ENCODE measurements around the gene MKKS. TPM values are rescaled to one million over a fixed set of nuclear protein-coding genes. Genes with fewer than 3 reads are reported as not detected.
"Not testable (repeated sequence)": the region's sequence is repeated elsewhere in the genome, so short reads cannot be mapped to it uniquely, and the experiment has no call there.

The MKKS gene
- total RNA-seq, 2 experiments from 2014 or later: 7.4 to 7.8 TPM

GRCh38 chr20:10408108-10408813, 25.8 kb downstream of the MKKS start:
- H3K36me3 Mint-ChIP-seq (ENCODE audit: low read depth): no peaks in the 10 kb centered on the region
- no peak overlapping the region for H3K4me3 Mint-ChIP-seq
- H3K27me3 Mint-ChIP-seq (ENCODE audit: low read depth): no peaks in the 10 kb centered on the region
- H3K9me3 Mint-ChIP-seq (ENCODE audit: insufficient read depth): no peaks in the 10 kb centered on the region
- H3K4me1 Mint-ChIP-seq (ENCODE audit: low read depth): peaks cover 3% of the 10 kb centered on the region
- ChIA-PET POLR2A (no interaction called here), CTCF (no interaction called here)
- no peak for ATAC-seq
- no peak for DNase-seq
- no peak overlapping the region for H3K27ac Mint-ChIP-seq

GRCh38 chr20:10404959-10405530, 29.0 kb downstream of the MKKS start:
- Mint-ChIP-seq H3K36me3 (ENCODE audit: low read depth) (no peaks in the 10 kb centered on the region), H3K9me3 (ENCODE audit: insufficient read depth) (no peaks in the 10 kb centered on the region), H3K27ac (no peak overlapping the region), H3K4me3 (no peak overlapping the region), H3K4me1 (ENCODE audit: low read depth) (peaks cover 5% of the 10 kb centered on the region), H3K27me3 (ENCODE audit: low read depth) (no peaks in the 10 kb centered on the region)
- no peak for ATAC-seq
- CTCF ChIA-PET: interaction anchor here (2.5 kb wide), 1 partner anchor 21 kb away, joined by 9 read pairs; no protein-coding TSS in a partner anchor
- no peak for DNase-seq
- POLR2A ChIA-PET: no interaction called here

- H3K4me1 Mint-ChIP-seq (ENCODE audit: low read depth): peaks cover 5% of the 10 kb centered on the region
- no peaks in the 10 kb centered on the region for H3K36me3 Mint-ChIP-seq (ENCODE audit: low read depth)
- POLR2A ChIA-PET: no interaction called here
- H3K27ac Mint-ChIP-seq: no peak overlapping the region
- H3K27me3 Mint-ChIP-seq (ENCODE audit: low read depth): no peaks in the 10 kb centered on the region
- no peak for DNase-seq
- H3K4me3 Mint-ChIP-seq: no peak overlapping the region
- ATAC-seq: no peak
- H3K9me3 Mint-ChIP-seq (ENCODE audit: insufficient read depth): no peaks in the 10 kb centered on the region
- CTCF ChIA-PET: interaction anchor here (1.6 to 2.5 kb wide), 2 partner anchors 9 to 22 kb away, joined by 4 to 9 read pairs; no protein-coding TSS in a partner anchor
These were observed 29.9 kb downstream of the MKKS start for GRCh38 chr20:10404023-10404628.

- POLR2A ChIA-PET: no interaction called here
- peaks cover 5% of the 10 kb centered on the region for H3K4me1 Mint-ChIP-seq (ENCODE audit: low read depth)
- no peaks in the 10 kb centered on the region for H3K27me3 Mint-ChIP-seq (ENCODE audit: low read depth)
- CTCF ChIA-PET: interaction anchor here (1.6 to 2.5 kb wide), 2 partner anchors 10 to 23 kb away, joined by 4 to 9 read pairs; no protein-coding TSS in a partner anchor
- no peak for DNase-seq
- H3K27ac Mint-ChIP-seq: no peak overlapping the region
- ATAC-seq: no peak
- H3K9me3 Mint-ChIP-seq (ENCODE audit: insufficient read depth): no peaks in the 10 kb centered on the region
- H3K36me3 Mint-ChIP-seq (ENCODE audit: low read depth): no peaks in the 10 kb centered on the region
- no peak overlapping the region for H3K4me3 Mint-ChIP-seq
These were observed 30.9 kb downstream of the MKKS start for GRCh38 chr20:10402938-10403608.

- peaks cover 5% of the 10 kb centered on the region for H3K4me1 Mint-ChIP-seq (ENCODE audit: low read depth)
- no peaks in the 10 kb centered on the region for H3K27me3 Mint-ChIP-seq (ENCODE audit: low read depth)
- ATAC-seq (no peak), DNase-seq (no peak)
- ChIA-PET POLR2A (no interaction called here), CTCF (no interaction called here)
- H3K4me3 Mint-ChIP-seq: no peak overlapping the region
- no peak overlapping the region for H3K27ac Mint-ChIP-seq
- H3K36me3 Mint-ChIP-seq (ENCODE audit: low read depth): no peaks in the 10 kb centered on the region
- H3K9me3 Mint-ChIP-seq (ENCODE audit: insufficient read depth): no peaks in the 10 kb centered on the region
These were observed 35.1 kb downstream of the MKKS start for GRCh38 chr20:10398834-10399369.

- POLR2A ChIA-PET; H3K36me3 Mint-ChIP-seq (ENCODE audit: low read depth); H3K27ac Mint-ChIP-seq; CTCF ChIA-PET; H3K27me3 Mint-ChIP-seq (ENCODE audit: low read depth); H3K4me3 Mint-ChIP-seq; H3K4me1 Mint-ChIP-seq (ENCODE audit: low read depth); DNase-seq; ATAC-seq; H3K9me3 Mint-ChIP-seq (ENCODE audit: insufficient read depth): not testable (repeated sequence)
These were observed 39.3 kb downstream of the MKKS start for GRCh38 chr20:10394752-10395151.

- H3K4me1 Mint-ChIP-seq (ENCODE audit: low read depth): no peaks in the 10 kb centered on the region
- H3K9me3 Mint-ChIP-seq (ENCODE audit: insufficient read depth): no peaks in the 10 kb centered on the region
- DNase-seq (no peak), ATAC-seq (no peak)
- ChIA-PET CTCF (no interaction called here), POLR2A (interaction anchor here (0.6 kb wide), 1 partner anchor 1083 kb away, joined by 3 read pairs; no protein-coding TSS in a partner anchor)
- no peaks in the 10 kb centered on the region for H3K36me3 Mint-ChIP-seq (ENCODE audit: low read depth)
- H3K4me3 Mint-ChIP-seq: no peak overlapping the region
- H3K27ac Mint-ChIP-seq: no peak overlapping the region
- peaks cover 2% of the 10 kb centered on the region for H3K27me3 Mint-ChIP-seq (ENCODE audit: low read depth)
These were observed 43.3 kb downstream of the MKKS start for GRCh38 chr20:10390709-10391108.

GRCh38 chr20:10388597-10388996, 45.4 kb downstream of the MKKS start:
- H3K27me3 Mint-ChIP-seq (ENCODE audit: low read depth): peaks cover 2% of the 10 kb centered on the region
- DNase-seq (no peak), ATAC-seq (no peak)
- H3K4me1 Mint-ChIP-seq (ENCODE audit: low read depth): no peaks in the 10 kb centered on the region
- no peak overlapping the region for H3K27ac Mint-ChIP-seq
- no peaks in the 10 kb centered on the region for H3K9me3 Mint-ChIP-seq (ENCODE audit: insufficient read depth)
- H3K4me3 Mint-ChIP-seq: no peak overlapping the region
- POLR2A ChIA-PET: no interaction called here
- CTCF ChIA-PET: no interaction called here
- H3K36me3 Mint-ChIP-seq (ENCODE audit: low read depth): no peaks in the 10 kb centered on the region

- H3K4me1 Mint-ChIP-seq (ENCODE audit: low read depth): no peaks in the 10 kb centered on the region
- no peaks in the 10 kb centered on the region for H3K9me3 Mint-ChIP-seq (ENCODE audit: insufficient read depth)
- peaks cover 2% of the 10 kb centered on the region for H3K27me3 Mint-ChIP-seq (ENCODE audit: low read depth)
- CTCF ChIA-PET: no interaction called here
- H3K36me3 Mint-ChIP-seq (ENCODE audit: low read depth): no peaks in the 10 kb centered on the region
- ATAC-seq (no peak), DNase-seq (no peak)
- POLR2A ChIA-PET: no interaction called here
- no peak overlapping the region for H3K4me3 Mint-ChIP-seq
- H3K27ac Mint-ChIP-seq: no peak overlapping the region
These were observed 46.3 kb downstream of the MKKS start for GRCh38 chr20:10387686-10388085.

GRCh38 chr20:10385850-10386544, 48.0 kb downstream of the MKKS start:
- POLR2A ChIA-PET: no interaction called here
- H3K27me3 Mint-ChIP-seq (ENCODE audit: low read depth): peaks cover 2% of the 10 kb centered on the region
- CTCF ChIA-PET: no interaction called here

GRCh38 chr20:10381477-10381876, 52.5 kb downstream of the MKKS start:
- H3K27me3 Mint-ChIP-seq (ENCODE audit: low read depth): peaks cover 6% of the 10 kb centered on the region
- no peaks in the 10 kb centered on the region for H3K36me3 Mint-ChIP-seq (ENCODE audit: low read depth)
- no peak overlapping the region for H3K4me3 Mint-ChIP-seq
- H3K27ac Mint-ChIP-seq: no peak overlapping the region
- no peak for DNase-seq
- H3K9me3 Mint-ChIP-seq (ENCODE audit: insufficient read depth): no peaks in the 10 kb centered on the region
- ATAC-seq: no peak
- CTCF ChIA-PET: interaction anchor here (1.9 kb wide), 1 partner anchor 403 kb away, joined by 5 read pairs; no protein-coding TSS in a partner anchor
- POLR2A ChIA-PET: no interaction called here
- H3K4me1 Mint-ChIP-seq (ENCODE audit: low read depth): no peaks in the 10 kb centered on the region

More at GRCh38 chr20:10385850-10386544, 48.0 kb downstream of the MKKS start:
- DNase-seq: no peak
- Mint-ChIP-seq H3K9me3 (ENCODE audit: insufficient read depth) (no peaks in the 10 kb centered on the region), H3K36me3 (ENCODE audit: low read depth) (no peaks in the 10 kb centered on the region), H3K4me1 (ENCODE audit: low read depth) (no peaks in the 10 kb centered on the region), H3K27ac (no peak overlapping the region), H3K4me3 (no peak overlapping the region)
- no peak for ATAC-seq
